ENCODE data around the gene CERK. TPM values are rescaled to one million over a fixed set of nuclear protein-coding genes. Genes with fewer than 3 reads are reported as not detected.
A peak's percentile ranks its signal among the peaks of the same experiment; 100 is the strongest.

CERK gene
- total RNA-seq, 2 donors from 2014 or later, result 35.4 to 39.9 TPM

DNA sequence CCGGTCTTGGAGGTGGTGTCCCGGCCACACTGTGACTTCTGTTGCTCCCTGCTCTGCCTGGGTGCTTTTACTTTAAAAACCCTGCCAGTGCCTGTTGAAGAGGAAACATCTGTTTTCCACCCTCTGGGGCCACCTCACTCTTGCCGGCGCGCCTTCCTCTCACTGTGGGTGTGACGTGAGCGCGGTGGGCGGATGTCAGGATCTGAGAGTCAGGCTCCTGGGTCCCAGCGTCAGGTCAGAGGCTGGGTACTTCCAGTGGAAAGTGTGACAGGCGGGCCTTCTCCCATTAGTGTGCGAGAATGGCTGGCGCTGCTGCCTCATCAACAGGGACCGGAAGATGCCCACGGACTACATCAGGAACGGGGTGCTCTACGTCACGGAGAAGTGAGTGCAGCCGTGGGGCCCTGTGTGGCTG is 63.7 kb downstream of the CERK start:
- intact Hi-C loops (cut with DNase I, micrococcal nuclease), result no loop called here
- ATAC-seq (no peak), DNase-seq (peak in 1 of 2 donors; percentile 75)

DNA sequence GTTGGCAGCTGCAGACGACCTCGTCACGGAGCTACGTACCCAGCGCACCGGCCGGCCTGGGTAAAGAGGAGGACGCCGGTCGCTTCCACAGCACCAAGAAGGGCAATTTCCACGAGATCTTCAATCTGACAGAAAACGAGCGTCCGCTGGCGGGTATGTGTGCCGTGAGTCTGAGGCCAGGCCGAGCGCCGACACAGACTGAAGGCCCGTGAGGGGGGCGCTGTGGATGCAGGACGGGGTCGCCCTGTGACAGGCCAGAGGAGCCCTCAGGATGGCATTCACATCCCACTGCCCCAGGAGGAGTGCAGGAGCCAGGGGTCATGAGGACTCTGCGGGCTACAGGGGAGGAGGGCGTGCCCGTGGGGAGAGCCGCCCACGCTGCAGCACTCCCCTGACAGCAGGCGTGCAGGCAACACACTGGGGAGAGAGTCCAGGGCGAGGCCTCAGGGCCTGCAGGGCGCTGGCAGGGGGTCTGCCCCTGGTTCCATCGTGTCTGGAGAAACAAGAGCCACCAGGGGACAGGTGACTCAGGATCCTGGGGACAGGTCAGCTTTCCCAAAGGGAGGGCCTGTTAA is 64.3 kb downstream of the CERK start:
- intact Hi-C loops (cut with DNase I, micrococcal nuclease), result no loop called here
- no peak for ATAC-seq
- DNase-seq, result no peak

DNA sequence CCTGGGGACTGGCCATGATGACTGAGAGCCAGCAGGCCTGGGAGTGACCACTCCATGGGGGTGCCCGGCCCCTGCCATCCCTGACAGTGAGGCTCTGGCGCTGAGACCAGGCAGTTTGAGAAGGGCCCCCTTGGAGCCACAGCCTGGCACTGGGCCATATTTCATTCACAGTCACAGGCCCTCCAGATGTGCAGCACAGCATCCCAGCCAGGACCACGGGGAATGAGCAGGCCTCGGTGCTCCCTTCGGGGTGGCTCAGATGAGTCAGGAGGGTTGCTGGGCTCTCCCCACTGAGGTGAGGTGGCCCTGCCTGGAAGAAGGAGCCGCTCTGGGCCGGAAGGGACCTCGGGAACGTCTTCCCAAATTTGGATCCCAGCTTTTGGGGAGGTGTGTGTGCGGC is 64.8 kb downstream of the CERK start:
- ATAC-seq, result no peak
- intact Hi-C loops (cut with DNase I, micrococcal nuclease), result no loop called here
- no peak for DNase-seq

DNA sequence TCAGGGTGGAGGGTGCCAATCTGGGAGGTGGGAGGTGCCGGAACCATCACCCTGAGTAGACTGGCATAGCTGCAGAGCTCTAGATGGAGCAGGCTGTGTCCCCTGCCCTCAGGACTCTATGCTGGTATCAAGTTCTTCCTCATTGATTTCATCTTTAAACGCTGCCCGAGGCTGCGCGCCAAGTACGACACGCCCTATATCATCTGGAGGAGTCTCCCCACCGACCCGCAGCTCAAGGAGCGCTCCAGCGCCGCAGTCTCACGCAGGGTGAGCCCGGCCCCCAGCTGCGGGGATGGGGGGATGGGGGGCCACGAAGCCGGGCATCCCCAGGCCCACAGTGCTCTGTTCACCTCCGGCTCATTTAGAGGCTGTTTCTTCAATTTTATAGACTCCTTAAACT is 65.3 kb downstream of the CERK start:
- DNase-seq (peak; percentile 69 to 71), ATAC-seq (peak; percentile 80)
- intact Hi-C loops (cut with DNase I, micrococcal nuclease), result no loop called here

DNA sequence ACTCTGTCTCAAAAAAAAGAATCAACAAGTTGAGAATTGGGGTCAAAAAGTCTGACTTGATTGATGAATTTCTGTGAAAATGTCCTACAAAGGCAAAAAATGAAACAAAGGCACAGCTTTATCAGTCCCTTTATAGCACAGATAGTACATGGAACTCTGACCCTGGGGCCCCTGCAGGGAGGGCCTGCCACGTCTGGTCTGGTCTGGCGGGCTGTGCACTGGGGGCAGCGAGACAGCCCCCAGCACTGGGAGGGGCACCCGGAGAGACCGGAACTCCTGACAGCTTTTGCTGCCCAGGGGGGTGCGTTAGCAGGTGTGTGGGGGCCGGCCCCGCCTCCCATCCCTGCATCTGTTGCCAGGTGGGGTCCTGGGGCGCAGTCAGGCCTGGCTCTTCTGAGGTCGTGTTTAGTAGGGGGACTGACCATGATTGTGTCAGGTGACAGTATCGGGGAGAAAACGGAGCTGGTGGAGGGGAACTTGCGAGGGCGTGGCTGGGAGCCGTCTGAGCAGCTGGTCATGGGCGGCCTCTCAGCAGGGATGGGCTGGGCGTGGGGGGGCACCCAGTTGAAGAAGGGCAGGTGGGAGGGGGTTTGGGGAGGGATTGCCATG is 66.1 kb downstream of the CERK start:
- intact Hi-C loops (cut with DNase I, micrococcal nuclease), result no loop called here
- ATAC-seq (peak; percentile 44), DNase-seq (no peak)

DNA sequence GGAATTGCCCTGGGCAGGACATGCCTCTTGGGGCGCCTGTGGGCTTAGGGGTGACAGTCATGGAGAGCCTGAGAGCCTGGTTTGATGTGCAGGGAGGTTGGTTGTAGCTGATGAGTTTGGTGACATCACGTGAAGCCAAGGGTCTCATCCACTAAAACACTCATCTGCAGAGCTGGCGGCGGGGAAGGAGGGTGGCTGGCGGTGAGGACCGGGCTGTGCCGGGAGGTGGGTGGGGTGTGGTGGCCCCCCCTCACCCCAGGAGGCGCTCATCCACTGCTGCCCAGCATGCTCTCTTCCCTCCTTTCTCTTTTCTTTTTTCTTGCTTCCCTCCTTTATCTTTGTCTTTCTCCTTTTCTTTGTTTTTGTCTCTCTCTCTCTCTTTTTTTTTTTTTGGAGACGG is 68.9 kb downstream of the CERK start:
- ATAC-seq (no peak), DNase-seq (no peak)
- intact Hi-C loops (cut with DNase I, micrococcal nuclease), result no loop called here

DNA sequence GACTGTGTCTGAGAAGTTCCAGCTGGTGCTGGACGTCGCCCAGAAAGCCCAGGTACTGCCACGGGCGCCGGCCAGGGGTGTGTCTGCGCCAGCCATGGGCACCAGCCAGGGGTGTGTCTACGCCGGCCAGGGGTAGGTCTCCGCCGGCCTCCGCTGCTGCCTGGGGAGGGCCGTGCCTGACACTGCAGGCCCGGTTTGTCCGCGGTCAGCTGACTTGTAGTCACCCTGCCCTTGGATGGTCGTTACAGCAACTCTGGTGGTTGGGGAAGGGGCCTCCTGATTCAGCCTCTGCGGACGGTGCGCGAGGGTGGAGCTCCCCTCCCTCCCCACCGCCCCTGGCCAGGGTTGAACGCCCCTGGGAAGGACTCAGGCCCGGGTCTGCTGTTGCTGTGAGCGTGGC is 69.9 kb downstream of the CERK start:
- peak; percentile 29 for ATAC-seq
- no peak for DNase-seq
- intact Hi-C loops (cut with DNase I, micrococcal nuclease), result no loop called here

DNA sequence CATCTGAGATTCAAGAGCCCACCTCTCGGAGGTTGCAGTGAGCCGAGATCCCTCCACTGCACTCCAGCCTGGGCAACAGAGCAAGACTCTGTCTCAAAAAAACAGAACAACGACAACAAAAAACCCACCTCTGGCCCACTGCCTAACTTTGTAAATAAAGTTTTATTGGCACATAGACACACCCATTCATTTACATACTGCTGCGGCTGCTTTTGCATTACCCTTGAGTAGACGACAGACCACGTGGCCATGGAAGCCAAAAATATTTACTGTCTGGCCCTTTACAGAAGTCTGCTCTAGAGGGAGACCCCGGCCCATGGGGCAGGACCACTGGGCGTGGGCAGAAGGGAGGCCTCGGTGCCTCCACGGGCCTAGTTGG is 70.8 kb downstream of the CERK start:
- intact Hi-C loops (cut with DNase I, micrococcal nuclease), result no loop called here
- no peak for ATAC-seq
- no peak for DNase-seq

DNA sequence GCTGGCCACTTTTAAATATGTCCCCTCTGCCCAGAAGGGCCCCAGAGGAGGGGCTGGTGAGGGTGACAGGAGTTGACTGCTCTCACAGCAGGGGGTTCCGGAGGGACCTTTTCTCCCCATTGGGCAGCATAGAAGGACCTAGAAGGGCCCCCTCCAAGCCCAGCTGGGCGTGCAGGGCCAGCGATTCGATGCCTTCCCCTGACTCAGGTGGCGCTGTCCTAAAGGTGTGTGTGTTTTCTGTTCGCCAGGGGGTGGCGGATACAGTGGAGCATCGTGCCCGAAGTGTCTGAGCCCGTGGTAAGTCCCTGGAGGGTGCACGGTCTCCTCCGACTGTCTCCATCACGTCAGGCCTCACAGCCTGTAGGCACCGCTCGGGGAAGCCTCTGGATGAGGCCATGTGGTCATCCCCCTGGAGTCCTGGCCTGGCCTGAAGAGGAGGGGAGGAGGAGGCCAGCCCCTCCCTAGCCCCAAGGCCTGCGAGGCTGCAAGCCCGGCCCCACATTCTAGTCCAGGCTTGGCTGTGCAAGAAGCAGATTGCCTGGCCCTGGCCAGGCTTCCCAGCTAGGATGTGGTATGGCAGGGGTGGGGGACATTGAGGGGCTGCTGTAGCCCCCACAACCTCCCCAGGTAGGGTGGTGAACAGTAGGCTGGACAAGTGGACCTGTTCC is 71.3 kb downstream of the CERK start:
- DNase-seq (no peak), ATAC-seq (no peak)
- intact Hi-C loops (cut with DNase I, micrococcal nuclease), result no loop called here

DNA sequence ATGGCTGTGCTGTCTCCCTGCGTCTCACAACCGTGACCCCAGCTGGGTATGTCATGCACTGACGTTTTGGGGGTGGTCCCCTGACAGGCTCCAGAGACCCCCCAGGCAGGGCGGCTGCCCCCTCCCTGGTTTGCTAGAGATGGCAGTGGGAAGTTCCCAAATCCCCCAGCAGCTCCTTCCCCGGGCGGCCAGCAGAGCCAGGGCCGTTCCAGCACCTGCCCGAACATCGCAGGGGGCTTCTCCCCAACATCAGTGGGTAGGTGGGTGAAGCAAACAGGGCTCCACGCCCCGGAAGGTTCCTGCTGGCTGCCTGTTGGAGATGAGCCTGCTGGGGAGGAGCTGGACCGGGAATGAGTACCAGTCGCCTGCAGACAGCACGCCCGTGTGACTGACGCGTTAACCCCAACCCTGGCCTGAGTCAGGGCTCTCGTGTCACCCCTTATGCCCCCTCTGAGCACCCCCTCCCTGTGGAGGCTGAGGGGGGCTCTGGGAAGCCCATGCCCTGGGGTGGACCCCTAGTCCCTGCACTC is 72.2 kb downstream of the CERK start:
- DNase-seq (no peak), ATAC-seq (no peak)
- intact Hi-C loops (cut with DNase I, micrococcal nuclease), result no loop called here

DNA sequence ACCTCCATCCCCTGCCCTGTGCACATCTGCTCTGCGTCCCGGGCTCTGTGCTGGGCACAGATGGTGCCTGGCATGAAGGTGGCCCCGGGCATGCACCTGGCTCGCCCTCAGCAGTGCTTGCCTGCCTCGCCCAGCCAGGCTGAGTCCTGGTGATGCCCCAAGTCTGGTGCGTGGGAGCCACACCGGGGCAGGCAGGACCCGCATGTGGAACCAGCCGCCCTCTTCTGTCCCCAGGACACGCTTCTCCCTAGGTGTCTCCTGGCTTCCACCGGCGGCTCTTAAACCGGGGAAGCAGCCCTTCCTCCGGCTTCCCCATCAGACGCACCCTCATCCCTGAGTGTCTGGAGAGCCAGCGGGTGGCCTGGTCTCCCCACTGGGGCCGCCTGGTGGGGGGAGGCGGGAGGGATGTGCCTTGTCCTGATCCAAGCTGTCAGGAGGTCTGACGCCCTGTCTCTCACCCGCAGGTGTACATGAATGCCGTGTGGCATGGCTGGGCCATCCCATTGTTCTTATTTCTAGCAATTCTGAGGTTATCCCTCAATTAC is 72.8 kb downstream of the CERK start:
- DNase-seq (peak in 1 of 2 donors; percentile 57), ATAC-seq (peak; percentile 17)
- intact Hi-C loops (cut with DNase I, micrococcal nuclease), result no loop called here

DNA sequence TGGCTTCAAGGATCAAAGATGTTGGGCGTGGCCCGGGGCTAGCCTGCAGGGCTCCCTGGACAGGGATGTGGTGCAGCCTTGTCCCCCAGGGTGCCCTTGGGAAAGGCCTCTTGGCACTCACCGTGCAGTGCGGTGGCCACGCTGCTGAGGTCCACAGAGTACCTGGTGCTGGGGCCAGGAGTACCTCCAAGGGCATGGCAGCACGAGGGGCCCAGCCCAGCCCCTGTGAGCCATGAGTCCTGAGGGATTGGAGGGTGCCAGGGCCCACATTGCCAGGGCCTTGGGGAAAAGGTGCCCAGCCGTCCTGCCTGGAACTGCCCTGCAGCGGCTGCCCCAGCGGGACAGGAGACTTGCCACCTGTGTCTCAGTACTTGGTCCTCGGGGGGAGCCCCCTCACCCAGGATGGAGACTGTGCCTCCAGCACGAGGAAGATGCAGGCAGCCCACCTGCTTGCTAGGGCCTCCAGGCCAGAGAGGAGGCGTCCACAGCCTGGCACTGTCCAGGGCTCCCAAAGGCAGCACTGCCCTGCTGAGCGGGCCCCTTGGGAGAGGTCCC is 73.7 kb downstream of the CERK start:
- intact Hi-C loops (cut with DNase I, micrococcal nuclease), result no loop called here
- no peak for ATAC-seq
- no peak for DNase-seq

DNA sequence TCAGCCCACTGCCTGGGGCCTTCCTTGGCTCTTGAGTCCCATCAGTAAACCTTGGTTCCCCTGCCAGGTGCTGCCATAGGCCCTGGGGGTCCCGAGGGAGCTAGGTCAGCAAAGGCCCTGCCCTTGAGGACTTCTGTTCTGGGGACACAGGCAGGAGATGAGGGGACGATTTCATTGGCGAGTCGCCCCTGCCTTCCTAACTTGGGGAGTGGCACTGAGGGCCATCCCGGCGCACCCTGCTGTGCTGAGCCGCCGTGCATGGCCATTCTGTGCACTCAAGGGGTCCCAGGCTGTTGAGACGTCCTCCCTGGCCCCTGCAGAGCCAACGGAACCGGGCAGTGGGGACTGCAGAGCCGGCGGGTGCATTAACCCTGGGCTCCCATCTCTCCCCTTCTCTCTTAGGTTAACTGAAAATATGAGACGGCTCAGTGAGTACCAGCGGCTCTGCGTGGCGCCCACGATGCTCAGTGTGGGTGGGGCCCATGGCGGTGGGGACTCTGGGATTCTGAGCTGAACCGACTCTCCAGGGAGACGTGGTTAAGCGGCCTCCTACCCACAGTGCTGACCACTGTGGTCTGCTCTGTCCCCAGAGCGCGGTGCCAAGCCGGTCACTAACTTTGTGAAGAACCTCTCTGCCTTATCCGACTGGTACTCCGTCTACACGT is 74.5 kb downstream of the CERK start:
- no peak for ATAC-seq
- intact Hi-C loops (cut with DNase I, micrococcal nuclease), result no loop called here
- no peak for DNase-seq

DNA sequence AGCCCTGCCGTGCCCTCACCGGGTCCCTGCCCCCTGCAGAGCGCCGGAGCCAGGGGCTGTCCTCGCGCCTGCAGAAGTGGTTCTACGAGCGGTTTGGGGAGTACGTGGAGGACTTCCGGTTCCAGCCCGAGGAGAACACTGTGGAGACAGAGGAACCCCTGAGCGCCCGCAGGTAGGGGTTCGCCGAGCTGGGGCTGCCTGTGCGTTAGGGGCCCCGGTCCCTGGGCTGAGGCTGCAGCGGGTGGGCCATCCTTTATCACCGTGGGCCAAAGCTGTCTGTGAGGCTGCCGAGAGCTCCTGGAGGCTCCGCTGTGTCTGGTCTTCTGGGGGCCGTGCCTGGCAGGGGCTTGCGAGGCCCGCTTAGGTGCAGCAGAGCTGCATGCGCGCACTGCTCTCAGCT is 75.1 kb downstream of the CERK start:
- intact Hi-C loops (cut with DNase I, micrococcal nuclease), result no loop called here
- ATAC-seq (no peak), DNase-seq (no peak)

DNA sequence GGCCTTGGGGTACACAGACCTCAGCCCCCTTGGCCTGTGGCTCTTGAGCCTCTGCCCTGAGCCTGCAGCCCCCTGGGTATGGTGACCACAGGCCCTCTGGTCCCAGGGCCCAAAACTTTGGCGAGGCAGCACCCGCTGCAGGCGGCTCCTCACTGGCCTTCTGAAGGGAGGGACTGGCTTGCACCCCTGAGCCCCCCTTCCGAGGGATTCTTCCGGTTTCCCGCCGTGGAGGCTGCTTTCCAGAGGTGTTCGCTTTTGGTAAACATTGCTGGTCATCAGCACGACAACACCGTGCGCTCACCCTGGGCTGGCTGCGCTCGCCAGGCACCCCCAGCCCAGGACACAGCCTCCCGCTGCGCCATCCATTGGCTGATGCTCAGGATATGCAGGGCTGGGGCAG is 75.8 kb downstream of the CERK start:
- intact Hi-C loops (cut with DNase I, micrococcal nuclease), result no loop called here
- ATAC-seq, result no peak
- no peak for DNase-seq

DNA sequence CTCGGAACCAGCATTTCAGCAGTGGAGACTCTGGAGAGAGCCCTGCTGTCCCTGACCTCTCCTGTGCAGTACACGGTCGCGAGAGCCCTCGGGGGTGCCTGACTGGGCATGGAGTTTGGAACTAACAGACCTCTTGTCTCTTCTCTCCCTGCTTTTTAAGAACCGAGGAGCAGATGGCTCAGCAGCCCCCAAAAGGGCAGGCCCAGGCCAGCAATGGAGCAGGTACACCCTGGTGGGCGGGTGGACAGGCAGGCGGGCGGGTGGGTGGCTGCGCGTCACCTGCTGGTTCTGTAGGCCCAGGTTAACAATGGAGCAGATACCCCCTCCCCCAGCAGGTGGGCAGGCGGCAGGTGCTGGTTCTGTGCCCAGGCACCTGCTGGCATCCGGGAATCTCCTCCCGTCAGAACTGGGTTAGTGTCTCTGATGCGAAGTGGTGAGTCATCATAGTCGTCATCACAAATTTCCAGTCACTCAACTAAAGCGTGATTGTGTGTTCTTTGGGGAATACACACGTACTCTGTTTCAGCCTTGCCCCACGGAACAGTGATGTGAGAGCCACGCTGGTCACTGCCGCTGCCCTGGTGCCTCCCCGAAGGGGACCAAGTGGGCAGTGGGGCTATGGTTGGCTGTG is 76.7 kb downstream of the CERK start:
- DNase-seq (peak in 1 of 2 donors; percentile 60), ATAC-seq (peak; percentile 40)
- intact Hi-C loops (cut with DNase I, micrococcal nuclease), result no loop called here

DNA sequence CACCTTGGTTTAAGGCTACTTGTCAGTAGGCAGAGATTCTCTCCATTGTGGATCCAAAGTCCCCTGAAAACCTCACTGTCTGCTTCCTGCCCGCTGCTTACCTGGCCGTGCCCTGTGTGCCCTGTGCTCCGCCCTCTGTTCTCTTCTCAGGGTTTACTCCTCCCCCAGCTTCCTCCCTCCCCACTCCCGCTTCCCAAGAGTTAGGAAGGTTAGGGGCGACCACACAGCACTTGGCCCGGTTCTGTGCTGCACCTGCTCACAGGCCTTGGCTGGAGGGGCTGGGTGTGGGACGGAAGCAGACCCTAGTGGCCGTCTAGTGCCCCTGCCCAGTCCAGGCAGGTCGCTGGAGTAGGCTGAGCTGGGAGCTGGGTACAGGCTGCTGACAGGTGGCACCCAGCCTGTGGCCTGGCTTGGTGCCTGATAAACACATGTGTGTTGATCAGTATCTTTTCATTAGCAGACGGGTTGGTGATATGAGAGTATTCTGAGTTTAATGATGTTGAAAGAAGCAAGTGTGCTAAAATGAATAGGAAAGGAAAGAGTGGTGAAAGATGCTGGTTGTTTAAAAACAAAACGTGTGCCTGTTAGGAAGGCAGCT is 77.3 kb downstream of the CERK start:
- intact Hi-C loops (cut with DNase I, micrococcal nuclease), result no loop called here
- DNase-seq (peak; percentile 73 to 83), ATAC-seq (peak; percentile 91)

DNA sequence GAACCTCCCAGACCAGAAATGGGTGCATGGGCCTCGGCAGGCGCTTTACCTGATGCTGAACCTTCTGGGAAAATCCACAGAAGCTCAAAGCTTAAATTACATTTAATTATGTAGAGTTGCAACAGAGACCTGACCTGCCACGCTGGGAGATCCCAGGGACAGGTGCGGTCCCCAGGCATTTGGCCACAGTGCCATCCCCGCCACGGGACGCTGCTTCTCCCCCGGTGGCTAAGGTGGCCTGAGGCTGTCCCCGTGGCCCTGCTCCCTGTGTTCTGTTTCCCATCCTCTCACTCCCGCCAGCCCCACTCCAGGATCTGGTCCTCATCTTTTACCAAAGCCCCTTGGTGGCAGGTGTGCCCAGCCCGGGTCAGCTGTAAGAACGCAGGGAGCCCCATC is 78.3 kb downstream of the CERK start:
- no peak for DNase-seq
- no peak for ATAC-seq
- intact Hi-C loops (cut with DNase I, micrococcal nuclease), result no loop called here

Measured in left colon (tissue), 2 donors.